Astrocyte (in vitro differentiated cells and primary cell): ENCODE measurements around the gene KIRREL3.

ENCODE experiments used
- CTCF ChIP-seq: IDR thresholded peaks from 2 replicates; pipeline ENCODE4 v1.5.1; 2011; ENCODE audit warnings: low read depth, mild to moderate bottlenecking, inconsistent platforms, low read length, moderate library complexity; ENCODE audit not compliant: insufficient read depth
- EZH2 ChIP-seq: IDR thresholded peaks from 2 replicates; pipeline ENCODE4 v1.6.1; 2012; ENCODE audit warnings: mild to moderate bottlenecking, low read length, inconsistent platforms; ENCODE audit not compliant: insufficient read depth

- TF ChIP-seq CTCF (no peak), EZH2 (no peak)
Observed at GRCh38 chr11:126546694-126547093, 453.9 kb downstream of the KIRREL3 start.
